ENCODE results near the gene RNF220.

DNA sequence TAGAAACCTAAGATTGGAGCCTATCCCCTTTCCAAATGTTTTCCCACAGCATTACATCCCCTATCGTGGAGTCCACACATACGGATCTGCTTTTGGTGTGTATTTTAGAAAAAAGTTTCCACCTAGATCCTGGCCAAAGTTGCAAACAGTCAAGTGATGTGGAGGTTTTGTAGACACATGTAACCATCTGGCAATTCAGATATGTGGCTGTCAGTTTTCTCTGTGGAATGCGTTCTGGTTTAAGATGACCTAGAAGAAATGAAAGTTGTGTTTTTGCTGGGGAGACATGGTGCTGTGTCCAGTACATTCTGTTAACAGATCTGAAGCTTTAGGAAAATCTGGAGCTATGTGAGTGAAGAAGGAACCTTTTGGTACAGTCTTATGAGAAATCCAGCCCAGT is 14.8 kb downstream of the RNF220 start:
- TF ChIP-seq, protein P1, sequence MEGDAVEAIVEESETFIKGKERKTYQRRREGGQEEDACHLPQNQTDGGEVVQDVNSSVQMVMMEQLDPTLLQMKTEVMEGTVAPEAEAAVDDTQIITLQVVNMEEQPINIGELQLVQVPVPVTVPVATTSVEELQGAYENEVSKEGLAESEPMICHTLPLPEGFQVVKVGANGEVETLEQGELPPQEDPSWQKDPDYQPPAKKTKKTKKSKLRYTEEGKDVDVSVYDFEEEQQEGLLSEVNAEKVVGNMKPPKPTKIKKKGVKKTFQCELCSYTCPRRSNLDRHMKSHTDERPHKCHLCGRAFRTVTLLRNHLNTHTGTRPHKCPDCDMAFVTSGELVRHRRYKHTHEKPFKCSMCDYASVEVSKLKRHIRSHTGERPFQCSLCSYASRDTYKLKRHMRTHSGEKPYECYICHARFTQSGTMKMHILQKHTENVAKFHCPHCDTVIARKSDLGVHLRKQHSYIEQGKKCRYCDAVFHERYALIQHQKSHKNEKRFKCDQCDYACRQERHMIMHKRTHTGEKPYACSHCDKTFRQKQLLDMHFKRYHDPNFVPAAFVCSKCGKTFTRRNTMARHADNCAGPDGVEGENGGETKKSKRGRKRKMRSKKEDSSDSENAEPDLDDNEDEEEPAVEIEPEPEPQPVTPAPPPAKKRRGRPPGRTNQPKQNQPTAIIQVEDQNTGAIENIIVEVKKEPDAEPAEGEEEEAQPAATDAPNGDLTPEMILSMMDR (IDR thresholded peaks at IDR 0.05 in 2 of 3, conservative IDR thresholded peaks at IDR 0.05 in 1 of 3; ENCODE audit: insufficient read depth in 2 of 3, low read depth in 1 of 3, low read length in 3 of 3) = no peak
- TF ChIP-seq ESRRB (CRISPR knock-in tag; IDR thresholded peaks at IDR 0.05; ENCODE audit: borderline replicate concordance) (no peak), JUND (IDR thresholded peaks at IDR 0.05; ENCODE audit: borderline replicate concordance, low read depth, low read length) (no peak), JUND (tag; IDR thresholded peaks at IDR 0.05; ENCODE audit: borderline replicate concordance, low read depth, low read length) (no peak), ZNF589 (CRISPR knock-in tag; IDR thresholded peaks at IDR 0.05; ENCODE audit: low read depth) (no peak)

Measured in K562 (cell line).